ENCODE results near the gene TBATA.

Gene TBATA

GRCh38 chr10:70785190-70785589 lies at the start of gene TBATA:
TSS of gene TBATA (minus strand) at chr10:70785377. CDS start at chr10:70783379, 1,998 bp downstream.
- DNase-seq = no peak

GRCh38 chr10:70834441-70835151 lies 49.4 kb upstream of the TBATA start:
- no peak for DNase-seq

GRCh38 chr10:70834021-70834420 lies 48.8 kb upstream of the TBATA start:
- DNase-seq = no peak

- DNase-seq = no peak
Observed at GRCh38 chr10:70833601-70834000, 48.4 kb upstream of the TBATA start.

GRCh38 chr10:70832852-70833528 lies 47.8 kb upstream of the TBATA start:
- DNase-seq = peak; percentile 40

GRCh38 chr10:70832221-70832620 lies 47.0 kb upstream of the TBATA start:
- DNase-seq = no peak

GRCh38 chr10:70830164-70830563 lies 45.0 kb upstream of the TBATA start:
- no peak for DNase-seq

GRCh38 chr10:70829543-70829942 lies 44.4 kb upstream of the TBATA start:
- DNase-seq = no peak

- DNase-seq = peak; percentile 58
Observed at GRCh38 chr10:70828923-70829322, 43.7 kb upstream of the TBATA start.

- no peak for DNase-seq
Observed at GRCh38 chr10:70827086-70827757, 42.0 kb upstream of the TBATA start.

- no peak for DNase-seq
Observed at GRCh38 chr10:70822076-70822820, 37.1 kb upstream of the TBATA start.

GRCh38 chr10:70820976-70821750 lies 36.0 kb upstream of the TBATA start:
- DNase-seq = no peak

GRCh38 chr10:70816220-70816894 lies 31.2 kb upstream of the TBATA start:
- DNase-seq = peak; percentile 62

- DNase-seq = peak; percentile 55
Observed at GRCh38 chr10:70815504-70816219, 30.5 kb upstream of the TBATA start, which contains the start of gene SGPL1. TSS of gene SGPL1 (plus strand) at chr10:70815948. CDS start at chr10:70816854, 906 bp downstream.

- DNase-seq = no peak
Observed at GRCh38 chr10:70814126-70814525, 28.9 kb upstream of the TBATA start.

GRCh38 chr10:70812814-70813213 lies 27.6 kb upstream of the TBATA start:
- DNase-seq = peak; percentile 75

GRCh38 chr10:70811881-70812280 lies 26.7 kb upstream of the TBATA start:
- no peak for DNase-seq

GRCh38 chr10:70810967-70811366 lies 25.8 kb upstream of the TBATA start:
- DNase-seq = no peak

- DNase-seq = no peak
Observed at GRCh38 chr10:70809726-70810125, 24.5 kb upstream of the TBATA start.

- DNase-seq = no peak
Observed at GRCh38 chr10:70809011-70809611, 23.9 kb upstream of the TBATA start.

- DNase-seq = no peak
Observed at GRCh38 chr10:70807556-70807955, 22.4 kb upstream of the TBATA start.

Measured in DMS79 treated with DMSO at 0.1 percent for 48 hours (cell line).